HCT116 (cell line): ENCODE measurements around the gene AFDN. TPM values are rescaled to one million over a fixed set of nuclear protein-coding genes. Genes with fewer than 3 reads are reported as not detected.

Source experiments
- ATAC-seq: fragments of 200-7000 bp; cut with Tn5 transposase; 2 replicates; pipeline ENCODE4 v1.9.1; 2020; ENCODE audit warnings: mild to moderate bottlenecking, moderate library complexity
- BruUV-seq: library from RNA; stranded (reverse); fragments of 400-500 nt; replicated peaks from 2 replicates; lab custom pipeline; 2021; lab: Mats Ljungman, UMichigan
- CTCF ChIA-PET: fragments of 300-600 bp; sonication (Branson Sonifier 250); formaldehyde crosslinking; loops from one replicate; lab custom pipeline; 2021; ENCODE audit warnings: antibody characterized with exemption; lab: Charles Lee
- POLR2A ChIA-PET: fragments of 300-600, 350-600 bp; sonication (Branson Sonifier 250); formaldehyde crosslinking; loops from one replicate; lab custom pipeline; 2021; ENCODE audit warnings: antibody characterized with exemption; lab: Charles Lee
- RAD21 ChIA-PET, 2 experiments: fragments of 300-600 bp; sonication (Branson Sonifier 250); formaldehyde crosslinking; loops; one replicate each; lab custom pipeline; 2023; ENCODE audit warnings: low total read pairs in 2 of 2; ENCODE audit not compliant: uncharacterized antibody in 2 of 2, unreplicated experiment in 2 of 2, low non-redundant PET in 1 of 2; lab: Charles Lee
- DNase-seq: peaks from one replicate; pipeline ENCODE4 v3.0.0-alpha.2; 2010; ENCODE audit warnings: low read depth, low spot score
- H2AFZ ChIP-seq: fragments of 200-600 bp; shearing (Covaris generic), sonication (generic); 2 replicates; pipeline ENCODE4 v1.6.1; 2017; ENCODE audit warnings: low read depth, mixed run types, mixed read lengths, antibody characterized with exemption, low read length; ENCODE audit not compliant: poor library complexity, severe bottlenecking
- H3K27ac ChIP-seq: 2 replicates; pipeline ENCODE4 v1.5.1; 2012; ENCODE audit warnings: low read depth, low read length
- H3K27me3 ChIP-seq: fragments of 200-600 bp; sonication (generic); 2 replicates; pipeline ENCODE4 v1.6.1; 2016; ENCODE audit warnings: mixed run types, low read length, mixed read lengths; ENCODE audit not compliant: insufficient read depth
- H3K36me3 ChIP-seq, 2 experiments: fragments of 200-500 bp in 1 of 2; fragments of 200-600 bp in 1 of 2; sonication (Bioruptor generic) in 1 of 2; sonication (generic) in 1 of 2; 2 replicates each; pipeline versions ENCODE4 v1.5.1 to v1.6.1; 2014 to 2016; ENCODE audit warnings: low read length in 2 of 2, inconsistent platforms in 1 of 2, mixed read lengths in 1 of 2, mixed run types in 1 of 2; ENCODE audit not compliant: insufficient read depth in 2 of 2, control insufficient read depth in 1 of 2
- H3K4me1 ChIP-seq, 2 experiments: fragments of 200-600 bp in 1 of 2; sonication (generic) in 1 of 2; 2 replicates each; pipeline versions ENCODE4 v1.5.1 to v1.6.1; 2012 to 2017; ENCODE audit warnings: low read length in 2 of 2, inconsistent platforms in 1 of 2, mild to moderate bottlenecking in 1 of 2, mixed read lengths in 1 of 2, mixed run types in 1 of 2, moderate library complexity in 1 of 2; ENCODE audit not compliant: insufficient read depth in 2 of 2, control insufficient read depth in 1 of 2
- H3K4me2 ChIP-seq: fragments of 200-600 bp; sonication (generic); 2 replicates; pipeline ENCODE4 v1.6.1; 2017; ENCODE audit warnings: mixed run types, low read length, mixed read lengths
- H3K4me3 ChIP-seq, 2 experiments: fragments of 200-600 bp in 1 of 2; sonication (generic) in 1 of 2; replicated peaks in 1 of 2; 2 replicates each; pipeline ENCODE4 v1.5.1; 2011 to 2016; ENCODE audit warnings: low read length in 2 of 2, control low read depth in 1 of 2, low read depth in 1 of 2, mild to moderate bottlenecking in 1 of 2, mixed read lengths in 1 of 2, mixed run types in 1 of 2
- H3K79me2 ChIP-seq: fragments of 200-600 bp; sonication (generic); 2 replicates; pipeline ENCODE4 v1.6.1; 2017; ENCODE audit warnings: mild to moderate bottlenecking, mixed run types, low read length, moderate library complexity, mixed read lengths; ENCODE audit not compliant: insufficient read depth
- H3K9ac ChIP-seq: fragments of 200-600 bp; sonication (generic); 2 replicates; pipeline ENCODE4 v1.6.1; 2016; ENCODE audit warnings: low read length, mixed read lengths
- H3K9me2 ChIP-seq: fragments of 200-600 bp; sonication (generic), shearing (Covaris generic); 2 replicates; pipeline ENCODE4 v1.6.1; 2017; ENCODE audit warnings: mixed run types, mild to moderate bottlenecking, moderate library complexity; ENCODE audit not compliant: insufficient read depth
- H3K9me3 ChIP-seq, 2 experiments: fragments of 200-500 bp in 1 of 2; fragments of 200-600 bp in 1 of 2; sonication (Bioruptor generic) in 1 of 2; sonication (generic) in 1 of 2; 2 replicates each; pipeline ENCODE4 v1.6.1; 2014 to 2017; ENCODE audit warnings: low read length in 2 of 2, mixed read lengths in 2 of 2, inconsistent platforms in 1 of 2, low read depth in 1 of 2, mild to moderate bottlenecking in 1 of 2, mixed run types in 1 of 2, moderate library complexity in 1 of 2; ENCODE audit not compliant: control insufficient read depth in 1 of 2, insufficient read depth in 1 of 2
- H4K20me1 ChIP-seq: fragments of 200-600 bp; sonication (generic), shearing (Covaris generic); 2 replicates; pipeline ENCODE4 v1.6.1; 2017; ENCODE audit warnings: mixed run types, mild to moderate bottlenecking, moderate library complexity; ENCODE audit not compliant: insufficient read depth
- EGR1 ChIP-seq: IDR thresholded peaks from 2 replicates; pipeline ENCODE4 v1.6.1; 2012; ENCODE audit warnings: low read depth
- MAX ChIP-seq: IDR thresholded peaks from 2 replicates; pipeline ENCODE4 v1.6.1; 2012
- SRF ChIP-seq: IDR thresholded peaks from 2 replicates; pipeline ENCODE4 v1.6.1; 2012; ENCODE audit warnings: low read depth
- ZBTB33 ChIP-seq: IDR thresholded peaks from 2 replicates; pipeline ENCODE4 v1.6.1; 2011; ENCODE audit warnings: mild to moderate bottlenecking, low read length, moderate library complexity; ENCODE audit not compliant: insufficient replicate concordance; ENCODE audit errors: extremely low read depth
- intact Hi-C: fragments of 100-400 bp; cut with micrococcal nuclease; formaldehyde crosslinking; loops from 2 replicates; pipeline ENCODE4 v1.10.0; 2022
- total RNA-seq: library from RNA; stranded (reverse); gene quantifications from one replicate; pipeline ENCODE4 v1.2.1, GENCODE V29; 2021; ENCODE audit not compliant: unreplicated experiment

AFDN gene
- total RNA-seq, 1 experiment from 2014 or later: 59.4 TPM

- ATAC-seq: no peak
- H3K9me3 ChIP-seq: no peaks in the 10 kb centered on the region
- H3K9me2 ChIP-seq: no peaks in the 10 kb centered on the region
- no peak overlapping the region for H3K27ac ChIP-seq
- ChIA-PET CTCF (no interaction called here), RAD21 (no interaction called here), POLR2A (interaction anchor here (1.4 kb wide), 1 partner anchor 9 kb away, joined by 3 read pairs; no protein-coding TSS in a partner anchor)
- H3K4me2 ChIP-seq: no peak overlapping the region
- no peaks in the 10 kb centered on the region for H4K20me1 ChIP-seq
- no peaks in the 10 kb centered on the region for H3K27me3 ChIP-seq
- no peak for DNase-seq
- no peak overlapping the region for H3K4me3 ChIP-seq
- H3K36me3 ChIP-seq: peaks cover 7 to 16% of the 10 kb centered on the region in 2 experiments; a peak in 3 of 4 replicates
- no peak overlapping the region for H3K9ac ChIP-seq
- no TSS peak for BruUV-seq
- no peak overlapping the region for H2AFZ ChIP-seq
- intact Hi-C loops: no loop called here
- H3K4me1 ChIP-seq: peaks cover 0 to 2% of the 10 kb centered on the region in 2 experiments; a peak in 1 of 4 replicates
- H3K79me2 ChIP-seq: no peaks in the 10 kb centered on the region; the same call in 1 of the 2 replicates
- TF ChIP-seq MAX (no peak), EGR1 (no peak), SRF (no peak)
Observed at GRCh38 chr6:167962711-167963110, 136.0 kb downstream of the AFDN start.

GRCh38 chr6:167963589-167964057 is 136.9 kb downstream of the AFDN start:
- BruUV-seq: no TSS peak
- ATAC-seq (no peak), DNase-seq (no peak)
- no peaks in the 10 kb centered on the region; the same call in 1 of the 2 replicates for H3K79me2 ChIP-seq
- H3K4me2 ChIP-seq: no peak overlapping the region
- no peaks in the 10 kb centered on the region for H3K4me1 ChIP-seq
- RAD21 ChIA-PET: no interaction called here
- no peaks in the 10 kb centered on the region for H3K9me2 ChIP-seq
- H3K27ac ChIP-seq: no peak overlapping the region
- H3K27me3 ChIP-seq: no peaks in the 10 kb centered on the region
- H3K9ac ChIP-seq: no peak overlapping the region
- H3K4me3 ChIP-seq: no peak overlapping the region
- CTCF ChIA-PET: no interaction called here
- no peaks in the 10 kb centered on the region for H3K9me3 ChIP-seq
- no peak for TF ChIP-seq ZBTB33
- TF ChIP-seq EGR1: no peak
- POLR2A ChIA-PET: interaction anchor here (1.4 kb wide), 1 partner anchor 10 kb away, joined by 3 read pairs; no protein-coding TSS in a partner anchor
- no peaks in the 10 kb centered on the region for H4K20me1 ChIP-seq
- intact Hi-C loops: no loop called here
- H2AFZ ChIP-seq: no peak overlapping the region
- peaks cover 7 to 16% of the 10 kb centered on the region in 2 experiments; a peak in 3 of 4 replicates for H3K36me3 ChIP-seq
